HG03095 (cell line): Measurements from ENCODE around the gene FAM193A.
"Not testable (repeated sequence)": the region's sequence is repeated elsewhere in the genome, so short reads cannot be mapped to it uniquely, and the experiment has no call there.

Experiments
- ATAC-seq: cut with Tn5 transposase; IDR thresholded peaks from one replicate; pipeline ENCODE4 v1.9.1; 2021; ENCODE audit warnings: moderate library complexity; ENCODE audit not compliant: unreplicated experiment

FAM193A gene

GRCh38 chr4:2604614-2605013 is 68.2 kb downstream of the FAM193A start:
- ATAC-seq, result no peak

DNA sequence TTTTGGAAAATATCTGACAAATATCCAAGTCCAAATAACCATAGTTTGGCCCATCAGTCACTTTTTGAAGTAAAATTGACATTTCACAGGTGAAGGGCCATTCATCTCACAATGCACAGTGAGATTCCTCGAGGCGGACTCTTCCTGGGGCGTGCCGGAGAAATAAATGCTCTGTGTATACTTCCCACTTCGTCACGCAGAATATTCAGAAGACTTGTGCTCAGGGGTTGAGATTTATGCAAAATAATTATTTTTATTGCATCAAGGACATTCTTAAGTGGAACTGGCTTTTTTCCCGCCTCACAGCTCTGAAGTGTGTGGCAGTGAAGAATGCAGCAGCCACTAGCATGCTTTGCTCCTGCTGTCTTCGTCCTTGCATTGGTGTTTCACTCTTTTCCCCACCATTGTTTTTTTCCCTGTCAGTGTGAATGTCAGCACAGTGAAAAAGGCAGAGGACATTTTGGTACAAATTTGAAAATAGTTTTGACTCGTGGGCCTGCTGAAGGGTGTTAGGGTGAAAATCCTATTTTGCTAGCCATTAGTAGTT is 70.6 kb downstream of the FAM193A start:
- no peak for ATAC-seq

DNA sequence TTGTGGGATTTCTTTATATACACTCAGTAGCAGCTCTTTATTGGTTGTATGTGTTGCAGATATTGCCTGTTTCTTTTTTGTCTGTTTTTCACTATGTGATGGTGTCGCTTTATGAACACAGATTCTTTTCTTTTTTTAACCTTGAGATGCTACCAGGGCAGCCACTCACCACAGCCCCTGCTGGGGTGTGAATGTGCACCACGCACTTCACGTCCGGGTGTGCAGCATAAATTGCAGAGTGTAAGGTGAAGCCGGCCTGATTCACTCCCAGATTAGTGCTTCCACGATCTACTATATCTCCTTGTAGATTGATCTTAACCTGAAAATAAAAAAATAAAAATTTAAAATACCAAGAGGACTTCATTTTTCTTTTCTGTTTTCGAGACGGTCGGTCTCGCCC is 71.4 kb downstream of the FAM193A start:
- no peak for ATAC-seq

DNA sequence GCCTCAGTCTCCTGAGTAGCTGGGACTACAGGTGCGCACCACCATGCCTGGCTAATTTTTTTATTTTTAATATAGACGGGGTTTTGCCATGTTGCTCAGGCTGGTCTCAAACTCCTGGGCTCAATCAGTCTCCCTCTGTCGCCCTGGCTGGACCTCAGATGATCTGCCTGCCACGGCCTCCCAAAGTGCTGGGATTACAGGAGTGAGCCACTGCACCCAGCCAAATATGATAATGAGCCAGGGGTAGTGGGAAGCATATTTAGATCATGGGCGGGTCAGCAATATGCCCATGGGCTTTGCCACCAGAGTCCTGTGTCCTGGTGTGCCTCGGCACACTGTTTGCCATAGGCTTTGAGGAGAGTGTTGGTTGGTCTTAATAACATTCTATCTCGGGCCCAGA is 71.8 kb downstream of the FAM193A start:
- ATAC-seq, result no peak

DNA sequence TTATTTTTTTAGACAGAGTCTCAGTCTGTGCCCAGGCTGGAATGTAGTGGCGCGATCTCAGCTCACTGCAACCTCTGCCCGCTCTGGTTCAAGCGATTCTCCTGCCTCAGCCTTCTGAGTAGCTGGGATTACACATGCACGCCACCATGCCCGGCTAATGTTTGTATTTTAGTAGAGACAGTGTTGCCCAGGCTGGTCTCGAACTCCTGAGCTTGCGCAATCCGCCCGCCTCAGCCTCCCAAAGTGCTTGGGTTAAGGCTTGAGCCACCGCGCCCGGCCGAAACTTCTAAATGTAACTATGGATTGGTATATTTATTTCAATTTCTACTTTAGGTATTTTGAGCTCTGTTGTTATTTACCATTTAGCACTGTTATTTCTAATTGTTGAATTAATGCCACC is 79.4 kb downstream of the FAM193A start:
- ATAC-seq, result no peak

GRCh38 chr4:2617955-2618354 is 81.5 kb downstream of the FAM193A start:
- no peak for ATAC-seq

- not testable (repeated sequence) for ATAC-seq
These were observed 82.3 kb downstream of the FAM193A start for GRCh38 chr4:2618729-2619128.

GRCh38 chr4:2619459-2619858 is 83.0 kb downstream of the FAM193A start:
- ATAC-seq, result no peak

DNA sequence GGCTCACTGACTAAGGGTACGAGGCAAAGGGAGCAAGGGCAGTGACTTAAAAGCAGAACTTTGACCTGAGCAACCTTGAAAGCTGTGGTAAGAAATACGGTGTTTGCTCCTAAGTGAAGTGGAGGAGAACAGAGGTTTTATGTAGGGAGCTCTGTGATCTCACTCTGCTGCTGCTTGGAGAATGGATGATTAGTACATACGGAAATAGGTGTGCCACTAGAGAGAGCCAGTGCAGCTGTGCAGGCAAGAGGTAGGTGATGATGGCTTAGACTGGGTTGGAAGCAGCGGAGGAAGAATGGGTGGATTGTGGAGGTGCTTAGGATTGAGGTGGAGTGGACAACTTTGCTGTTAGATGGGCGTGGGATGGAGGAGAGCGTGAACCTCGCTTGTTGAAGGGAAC is 85.0 kb downstream of the FAM193A start:
- ATAC-seq, result no peak

GRCh38 chr4:2623442-2623841 is 87.0 kb downstream of the FAM193A start:
- no peak for ATAC-seq

DNA sequence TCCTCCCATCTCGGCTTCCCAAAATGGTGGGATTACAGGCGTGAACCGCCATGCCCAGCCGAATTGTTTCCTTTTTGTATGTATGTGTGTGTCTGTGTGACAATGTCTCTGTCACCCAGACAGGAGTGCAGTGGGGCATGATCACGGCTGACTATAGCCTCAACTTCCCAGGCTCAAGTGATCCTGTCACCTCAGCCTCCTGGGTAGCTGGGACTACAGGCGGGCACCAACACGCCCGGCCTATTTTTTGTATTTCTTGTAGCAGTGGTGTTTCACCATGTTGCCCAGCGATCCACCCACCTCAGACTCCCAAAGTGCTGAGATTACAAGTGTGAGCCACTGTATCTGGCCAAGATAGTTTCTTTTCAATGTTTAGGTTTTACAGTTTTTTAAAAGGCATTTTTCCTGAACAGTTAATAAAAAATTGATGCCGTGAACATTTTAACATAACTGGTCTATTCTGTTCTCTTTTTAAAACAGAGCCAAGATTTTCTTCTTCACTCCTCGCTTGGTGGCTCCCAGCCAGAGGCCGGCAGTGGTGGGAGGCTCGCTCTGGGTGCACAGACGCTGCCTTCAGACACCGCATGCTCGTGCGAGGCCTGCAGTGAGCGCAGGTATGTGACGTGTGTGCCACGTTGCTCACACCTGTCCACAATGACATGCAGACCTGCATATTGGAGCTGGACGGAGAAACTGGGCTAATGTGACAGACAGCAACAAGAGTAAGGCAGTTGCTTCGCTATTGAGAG is 88.5 kb downstream of the FAM193A start:
- no peak for ATAC-seq

DNA sequence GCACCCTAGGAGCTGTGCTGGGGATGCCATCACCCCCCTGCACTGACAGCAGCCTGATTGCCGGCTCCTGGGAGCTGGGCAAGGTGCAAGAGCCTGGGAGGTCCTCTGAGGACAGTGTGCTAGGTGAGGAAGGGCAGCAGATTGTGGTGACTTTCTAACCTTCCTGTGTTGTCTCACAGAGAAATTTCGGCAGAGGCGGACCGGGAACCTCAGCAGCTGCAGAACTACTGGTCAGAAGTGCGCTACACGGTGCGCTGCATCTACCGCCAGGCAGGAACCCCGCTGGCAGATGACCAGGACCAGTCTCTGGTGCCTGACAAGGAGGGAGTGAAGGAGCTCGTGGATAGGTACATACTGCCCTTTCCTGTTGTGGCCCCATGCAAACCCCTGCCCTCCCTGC is 89.8 kb downstream of the FAM193A start:
- ATAC-seq, result no peak

DNA sequence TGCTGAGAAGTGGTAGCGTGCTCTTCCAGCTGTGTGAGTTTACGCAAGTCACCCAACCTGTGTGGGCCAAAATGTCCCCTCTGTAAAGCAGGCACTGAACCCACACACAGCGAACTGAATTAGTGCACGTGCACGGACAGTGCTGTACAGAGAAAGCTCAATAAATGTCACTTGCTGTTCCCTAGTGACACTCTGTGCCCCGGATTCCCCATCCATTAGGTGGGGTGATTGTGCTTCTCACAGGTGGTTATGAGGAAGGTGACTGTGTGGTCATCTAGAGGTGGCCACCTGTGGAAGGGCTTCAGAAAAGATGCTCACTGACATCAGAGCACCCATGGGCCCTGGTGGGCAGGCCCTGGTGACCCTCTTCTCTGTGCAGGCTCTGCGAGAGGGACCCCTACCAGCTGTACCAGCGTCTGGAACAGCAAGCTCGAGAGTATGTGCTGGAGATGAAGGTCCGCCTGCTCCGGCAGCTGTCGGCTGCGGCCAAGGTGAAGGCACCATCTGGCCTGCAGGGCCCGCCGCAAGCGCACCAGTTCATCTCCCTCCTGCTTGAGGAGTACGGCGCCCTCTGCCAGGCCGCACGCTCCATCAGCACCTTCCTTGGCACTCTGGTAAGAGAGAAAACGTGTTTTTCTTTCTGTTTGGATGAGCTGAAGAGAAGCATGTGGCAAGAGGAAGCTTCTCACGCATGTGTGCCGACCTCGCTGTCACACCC is 94.3 kb downstream of the FAM193A start:
- no peak for ATAC-seq

GRCh38 chr4:2634014-2634413 is 97.6 kb downstream of the FAM193A start:
- ATAC-seq, result no peak

- ATAC-seq, result no peak
These were observed 99.9 kb downstream of the FAM193A start for GRCh38 chr4:2636331-2636730.

DNA sequence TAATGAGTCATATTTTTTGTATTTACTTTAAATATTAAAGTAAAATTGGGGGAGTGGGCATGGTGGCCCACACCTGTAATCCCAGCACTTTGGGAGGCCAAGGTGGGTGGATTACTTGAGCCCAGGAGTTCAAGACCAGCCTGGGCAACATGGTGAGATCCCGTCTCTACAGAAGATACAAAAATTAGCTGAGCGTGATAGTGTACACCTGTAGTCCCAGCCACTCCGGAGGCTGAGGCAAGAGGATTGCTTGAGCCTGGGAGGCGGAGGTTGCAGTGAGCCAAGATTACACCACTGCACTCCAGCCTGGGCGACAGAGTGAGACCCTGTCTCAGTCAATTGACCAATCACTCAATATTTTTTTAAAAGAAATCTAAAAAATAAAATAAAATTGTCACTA is 100.5 kb downstream of the FAM193A start:
- not testable (repeated sequence) for ATAC-seq

GRCh38 chr4:2637956-2638552 is 101.6 kb downstream of the FAM193A start:
- ATAC-seq, result no peak

GRCh38 chr4:2638730-2639129 is 102.3 kb downstream of the FAM193A start:
- ATAC-seq, result no peak

DNA sequence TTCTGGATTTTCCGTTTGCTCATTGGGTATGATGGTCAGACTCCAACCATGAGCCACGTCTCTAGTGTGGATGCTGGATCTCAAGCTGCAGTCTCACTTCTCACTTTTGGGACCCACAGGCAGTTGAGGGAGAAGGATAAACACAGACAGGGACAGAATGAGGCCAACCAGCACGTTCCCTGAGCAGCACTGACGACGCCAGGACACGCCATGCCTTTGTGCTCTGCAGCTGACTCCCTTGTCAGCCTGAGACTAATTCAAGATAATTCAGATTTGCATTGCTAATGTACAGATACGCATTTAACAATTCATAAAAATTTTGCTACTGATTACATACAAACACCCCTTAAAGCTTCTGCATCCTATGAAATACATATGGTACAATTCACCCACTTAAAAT is 106.5 kb downstream of the FAM193A start:
- ATAC-seq, result no peak

- no peak for ATAC-seq
These were observed 107.1 kb downstream of the FAM193A start for GRCh38 chr4:2643555-2643954.

DNA sequence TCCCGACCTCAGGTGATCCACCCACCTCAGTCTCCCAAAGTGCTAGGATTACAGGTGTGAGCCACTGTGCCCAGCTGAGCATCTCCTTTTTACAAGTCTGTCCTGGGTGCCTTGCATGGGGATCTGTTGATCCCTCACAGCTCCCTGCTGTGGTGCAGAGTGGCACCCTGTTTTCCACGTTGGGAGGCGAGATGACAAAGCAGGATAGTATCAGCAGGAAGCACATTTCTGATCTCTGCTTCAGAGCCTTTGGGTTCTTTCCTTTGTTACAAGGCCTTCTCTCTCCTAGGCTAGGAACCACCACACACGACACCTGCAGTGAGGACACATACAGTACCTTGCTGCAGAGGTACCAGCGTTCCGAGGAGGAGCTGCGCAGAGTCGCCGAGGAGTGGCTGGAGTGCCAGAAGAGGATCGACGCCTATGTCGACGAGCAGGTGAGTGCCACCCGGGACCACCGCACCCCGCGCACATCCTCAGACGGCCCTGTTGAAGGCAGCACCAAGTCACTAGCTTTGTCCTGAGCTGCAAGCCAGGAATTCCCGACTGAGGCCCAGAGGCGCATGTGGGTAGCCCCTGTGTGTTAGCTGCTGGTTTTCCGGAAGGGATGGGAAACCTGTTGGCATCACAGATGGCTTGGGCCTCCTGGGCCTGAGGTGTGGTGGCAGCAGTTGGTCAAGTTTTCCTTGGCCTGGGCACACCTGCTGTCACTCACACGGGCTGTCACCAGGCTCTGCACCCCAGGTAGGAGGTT is 110.1 kb downstream of the FAM193A start:
- no peak for ATAC-seq
